Measurements from ENCODE around the gene DCDC2C.

GRCh38 chr2:3670376-3670775 is 33.0 kb upstream of the DCDC2C start:
- TF ChIP-seq CTCF (IDR thresholded peaks at IDR 0.05) (no peak), POLR2AphosphoS5 (IDR thresholded peaks at IDR 0.05; ENCODE audit: low read depth, low read length) (no peak)

Measured in Panc1 (cell line).